Measurements from ENCODE around the gene CIC. TPM values are rescaled to one million over a fixed set of nuclear protein-coding genes. Genes with fewer than 3 reads are reported as not detected.

Gene CIC
- total and polyA plus RNA-seq, 3 donors from 2014 or later: 95.6 to 181 (median 163) TPM

DNA sequence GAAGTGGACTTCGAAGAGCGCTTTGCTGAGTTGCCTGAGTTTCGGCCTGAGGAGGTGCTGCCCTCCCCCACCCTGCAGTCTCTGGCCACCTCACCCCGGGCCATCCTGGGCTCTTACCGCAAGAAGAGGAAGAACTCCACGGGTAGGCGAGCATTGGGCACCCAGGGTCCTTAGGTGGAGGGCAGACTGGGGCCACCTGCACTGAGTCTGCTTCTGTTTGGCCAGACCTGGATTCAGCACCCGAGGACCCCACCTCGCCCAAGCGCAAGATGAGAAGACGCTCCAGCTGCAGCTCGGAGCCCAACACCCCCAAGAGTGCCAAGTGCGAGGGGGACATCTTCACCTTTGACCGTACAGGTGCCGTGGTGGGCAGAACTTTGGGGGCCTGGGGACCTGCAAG, 24.9 kb downstream of the CIC start:
- TF ChIP-seq POLR2A (IDR thresholded peaks at IDR 0.05): no peak
- TF ChIP-seq, protein P1, sequence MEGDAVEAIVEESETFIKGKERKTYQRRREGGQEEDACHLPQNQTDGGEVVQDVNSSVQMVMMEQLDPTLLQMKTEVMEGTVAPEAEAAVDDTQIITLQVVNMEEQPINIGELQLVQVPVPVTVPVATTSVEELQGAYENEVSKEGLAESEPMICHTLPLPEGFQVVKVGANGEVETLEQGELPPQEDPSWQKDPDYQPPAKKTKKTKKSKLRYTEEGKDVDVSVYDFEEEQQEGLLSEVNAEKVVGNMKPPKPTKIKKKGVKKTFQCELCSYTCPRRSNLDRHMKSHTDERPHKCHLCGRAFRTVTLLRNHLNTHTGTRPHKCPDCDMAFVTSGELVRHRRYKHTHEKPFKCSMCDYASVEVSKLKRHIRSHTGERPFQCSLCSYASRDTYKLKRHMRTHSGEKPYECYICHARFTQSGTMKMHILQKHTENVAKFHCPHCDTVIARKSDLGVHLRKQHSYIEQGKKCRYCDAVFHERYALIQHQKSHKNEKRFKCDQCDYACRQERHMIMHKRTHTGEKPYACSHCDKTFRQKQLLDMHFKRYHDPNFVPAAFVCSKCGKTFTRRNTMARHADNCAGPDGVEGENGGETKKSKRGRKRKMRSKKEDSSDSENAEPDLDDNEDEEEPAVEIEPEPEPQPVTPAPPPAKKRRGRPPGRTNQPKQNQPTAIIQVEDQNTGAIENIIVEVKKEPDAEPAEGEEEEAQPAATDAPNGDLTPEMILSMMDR (IDR thresholded peaks at IDR 0.05): no peak
- Histone ChIP-seq H3K4me3 (no peak overlapping the region), H3K4me1 (no peaks in the 10 kb centered on the region), H3K27me3 (no peaks in the 10 kb centered on the region), H3K9me3 (no peaks in the 10 kb centered on the region), H3K27ac (no peak overlapping the region), H3K36me3 (ENCODE audit: low read depth, missing control alignments) (no peaks in the 10 kb centered on the region)
- 89 to 92% methylated on average over 7 to 15 of the region's 15 CpGs for WGBS, 2 donors
- DNase-seq: no peak
- intact Hi-C loops (cut with DNase I; ENCODE audit: low total_unique reads): loop anchor here (5.0 kb wide), 1 partner anchor 47 kb away; no protein-coding TSS in a partner anchor

DNA sequence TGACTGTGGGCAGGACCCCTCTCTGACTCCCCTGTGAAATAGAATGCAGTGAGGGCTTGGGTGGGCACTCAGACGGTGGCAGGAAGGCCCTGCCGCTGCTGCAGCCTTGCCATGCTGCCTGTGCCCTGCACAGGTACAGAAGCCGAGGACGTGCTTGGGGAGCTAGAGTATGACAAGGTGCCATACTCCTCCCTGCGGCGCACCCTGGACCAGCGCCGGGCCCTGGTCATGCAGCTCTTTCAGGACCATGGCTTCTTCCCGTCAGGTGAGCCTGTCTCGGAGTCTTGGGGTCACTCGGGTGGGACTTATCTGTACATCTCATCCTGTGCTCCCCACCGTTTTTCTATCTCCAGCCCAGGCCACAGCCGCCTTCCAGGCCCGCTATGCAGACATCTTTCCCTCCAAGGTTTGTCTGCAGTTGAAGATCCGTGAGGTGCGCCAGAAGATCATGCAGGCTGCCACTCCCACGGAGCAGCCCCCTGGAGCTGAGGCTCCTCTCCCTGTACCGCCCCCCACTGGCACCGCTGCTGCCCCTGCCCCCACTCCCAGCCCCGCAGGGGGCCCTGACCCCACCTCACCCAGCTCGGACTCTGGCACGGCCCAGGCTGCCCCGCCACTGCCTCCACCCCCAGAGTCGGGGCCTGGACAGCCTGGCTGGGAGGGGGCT, 25.6 kb downstream of the CIC start:
- WGBS, 2 donors: 73 to 91% methylated on average over 7 to 24 of the region's 24 CpGs
- no peak overlapping the region for H3K4me3 ChIP-seq
- no peaks in the 10 kb centered on the region for H3K4me1 ChIP-seq
- H3K36me3 ChIP-seq (ENCODE audit: low read depth, missing control alignments): no peaks in the 10 kb centered on the region
- TF ChIP-seq POLR2A (IDR thresholded peaks at IDR 0.05): no peak
- TF ChIP-seq, protein P1 (IDR thresholded peaks at IDR 0.05): no peak
- H3K27ac ChIP-seq: no peak overlapping the region
- intact Hi-C loops (cut with DNase I; ENCODE audit: low total_unique reads): loop anchor here (5.0 kb wide), 1 partner anchor 47 kb away; no protein-coding TSS in a partner anchor
- no peak for DNase-seq
- no peaks in the 10 kb centered on the region for H3K9me3 ChIP-seq
- no peaks in the 10 kb centered on the region for H3K27me3 ChIP-seq

DNA sequence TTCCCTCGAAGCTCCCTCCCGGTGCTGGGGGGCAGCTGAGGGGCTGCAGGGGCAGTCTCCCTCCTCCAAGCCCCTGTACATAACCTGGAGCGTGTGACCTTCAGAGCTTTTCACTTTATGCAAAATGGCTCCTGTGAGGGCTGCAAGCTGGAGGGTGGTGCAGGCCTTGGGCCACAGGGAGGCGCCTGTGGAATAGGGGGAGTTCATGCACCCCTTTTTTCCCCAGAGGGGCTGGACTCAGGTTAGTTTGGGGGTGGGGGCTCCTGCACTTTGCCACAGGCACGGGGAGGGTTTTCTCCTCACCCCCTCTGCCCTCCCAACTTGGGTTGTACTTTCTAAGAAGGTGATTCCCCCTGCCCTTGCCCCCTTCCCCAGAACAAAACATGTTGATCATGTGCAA, 26.3 kb downstream of the CIC start:
- H3K36me3 ChIP-seq (ENCODE audit: low read depth, missing control alignments): no peaks in the 10 kb centered on the region
- WGBS, 2 donors: 72 to 92% methylated on average over 2 to 5 of the region's 5 CpGs

DNA sequence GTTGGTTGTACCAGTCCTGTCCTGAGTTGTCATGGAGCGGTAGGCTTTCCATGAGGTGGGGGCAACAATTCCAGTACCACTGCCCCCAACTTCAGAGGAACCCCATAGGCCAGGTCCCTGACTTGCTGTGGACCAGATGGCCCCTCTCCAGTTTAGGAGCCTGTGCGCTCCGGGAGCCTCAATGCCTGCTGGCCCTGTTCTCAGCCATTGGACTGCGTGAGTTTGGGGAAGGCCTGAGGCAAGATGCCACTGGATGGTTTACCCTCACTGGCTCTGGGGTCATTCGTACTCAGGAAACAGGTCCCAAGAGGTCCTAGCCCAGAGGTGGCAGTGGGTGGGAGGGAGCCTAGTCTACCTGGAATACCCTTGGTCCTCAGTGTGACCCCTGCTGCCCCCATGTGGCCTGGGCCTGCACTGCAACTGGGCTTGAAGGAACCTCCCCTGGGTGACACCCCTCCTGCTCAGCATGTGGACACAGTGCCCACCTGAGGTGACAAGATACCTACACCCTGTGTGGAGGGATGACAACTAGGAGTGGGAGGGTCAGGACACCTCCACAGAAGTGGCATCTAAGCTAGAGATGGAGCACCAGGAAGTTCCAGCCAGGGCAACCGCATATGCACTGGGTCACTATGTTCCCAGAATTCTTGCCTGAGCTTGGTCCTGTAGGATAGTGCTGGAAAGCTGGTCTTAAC, 26.9 kb downstream of the CIC start:
- Histone ChIP-seq H3K27ac (no peak overlapping the region), H3K4me3 (no peak overlapping the region), H3K36me3 (ENCODE audit: low read depth, missing control alignments) (no peaks in the 10 kb centered on the region), H3K9me3 (no peaks in the 10 kb centered on the region), H3K4me1 (no peaks in the 10 kb centered on the region), H3K27me3 (no peaks in the 10 kb centered on the region)
- WGBS, 2 donors: 81 to 97% methylated on average over 6 of the region's 6 CpGs
- intact Hi-C loops (cut with DNase I; ENCODE audit: low total_unique reads): no loop called here
- TF ChIP-seq POLR2A (IDR thresholded peaks at IDR 0.05): no peak
- TF ChIP-seq, protein P1 (IDR thresholded peaks at IDR 0.05): peak; percentile 82 to 92 (median 89)
- peak; percentile 93 for DNase-seq

More for the DNA sequence above, 26.3 kb downstream of the CIC start:
- no peaks in the 10 kb centered on the region for H3K9me3 ChIP-seq
- TF ChIP-seq, protein P1 (IDR thresholded peaks at IDR 0.05): no peak
- TF ChIP-seq POLR2A (IDR thresholded peaks at IDR 0.05): no peak
- intact Hi-C loops (cut with DNase I; ENCODE audit: low total_unique reads): no loop called here
- no peak overlapping the region for H3K4me3 ChIP-seq
- H3K27me3 ChIP-seq: no peaks in the 10 kb centered on the region
- no peak overlapping the region for H3K27ac ChIP-seq
- no peaks in the 10 kb centered on the region for H3K4me1 ChIP-seq
- no peak for DNase-seq
